ENCODE data around the gene PABPN1. TPM values are rescaled to one million over a fixed set of nuclear protein-coding genes. Genes with fewer than 3 reads are reported as not detected.

Gene PABPN1
- total RNA-seq, 6 experiments from 2014 or later: 128 to 147 (median 137) TPM

GRCh38 chr14:23308721-23309445 is 12.4 kb upstream of the PABPN1 start:
- no peak for DNase-seq
- no peaks in the 10 kb centered on the region; the same call in 1 of the 2 replicates for H3K27me3 Mint-ChIP-seq (ENCODE audit: insufficient read depth)
- no peaks in the 10 kb centered on the region for H3K9me3 Mint-ChIP-seq
- H3K4me3 Mint-ChIP-seq: peak overlapping the region; percentile 93
- H3K27ac Mint-ChIP-seq: peak overlapping the region; percentile 82
- peaks cover 35% of the 10 kb centered on the region for H3K4me1 Mint-ChIP-seq (ENCODE audit: low read depth)
- TF ChIP-seq, protein P1, sequence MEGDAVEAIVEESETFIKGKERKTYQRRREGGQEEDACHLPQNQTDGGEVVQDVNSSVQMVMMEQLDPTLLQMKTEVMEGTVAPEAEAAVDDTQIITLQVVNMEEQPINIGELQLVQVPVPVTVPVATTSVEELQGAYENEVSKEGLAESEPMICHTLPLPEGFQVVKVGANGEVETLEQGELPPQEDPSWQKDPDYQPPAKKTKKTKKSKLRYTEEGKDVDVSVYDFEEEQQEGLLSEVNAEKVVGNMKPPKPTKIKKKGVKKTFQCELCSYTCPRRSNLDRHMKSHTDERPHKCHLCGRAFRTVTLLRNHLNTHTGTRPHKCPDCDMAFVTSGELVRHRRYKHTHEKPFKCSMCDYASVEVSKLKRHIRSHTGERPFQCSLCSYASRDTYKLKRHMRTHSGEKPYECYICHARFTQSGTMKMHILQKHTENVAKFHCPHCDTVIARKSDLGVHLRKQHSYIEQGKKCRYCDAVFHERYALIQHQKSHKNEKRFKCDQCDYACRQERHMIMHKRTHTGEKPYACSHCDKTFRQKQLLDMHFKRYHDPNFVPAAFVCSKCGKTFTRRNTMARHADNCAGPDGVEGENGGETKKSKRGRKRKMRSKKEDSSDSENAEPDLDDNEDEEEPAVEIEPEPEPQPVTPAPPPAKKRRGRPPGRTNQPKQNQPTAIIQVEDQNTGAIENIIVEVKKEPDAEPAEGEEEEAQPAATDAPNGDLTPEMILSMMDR (IDR thresholded peaks at IDR 0.05): no peak
- peaks cover 40% of the 10 kb centered on the region for H3K36me3 Mint-ChIP-seq (ENCODE audit: low read depth)

DNA sequence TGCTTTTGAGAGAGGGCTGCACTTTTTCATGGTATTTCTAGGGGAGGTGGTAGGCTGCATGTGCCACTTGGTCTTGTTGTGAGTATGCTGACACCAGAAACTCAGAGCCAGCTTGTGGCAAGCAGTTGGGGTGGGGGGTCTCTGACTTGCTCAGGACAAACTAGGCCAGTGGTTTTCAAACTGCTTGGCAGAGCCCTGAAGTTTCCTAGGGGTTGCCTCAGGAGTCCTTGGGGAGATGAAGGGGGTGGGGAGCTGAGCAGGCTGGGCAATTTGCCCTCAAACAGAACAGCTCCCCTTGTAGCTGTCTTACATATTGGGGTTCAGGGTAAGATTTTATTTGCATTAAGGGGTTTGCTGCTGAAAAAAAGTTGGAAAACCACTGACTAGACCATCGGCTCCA is 10.7 kb upstream of the PABPN1 start:
- Mint-ChIP-seq H3K4me3 (no peak overlapping the region), H3K4me1 (ENCODE audit: low read depth) (peaks cover 35% of the 10 kb centered on the region), H3K36me3 (ENCODE audit: low read depth) (peaks cover 40% of the 10 kb centered on the region), H3K9me3 (no peaks in the 10 kb centered on the region), H3K27me3 (ENCODE audit: insufficient read depth) (no peaks in the 10 kb centered on the region; the same call in 1 of the 2 replicates), H3K27ac (0 out of 2 replicates have a peak overlapping the region, but pooled peaks have one; percentile 18)
- DNase-seq: no peak
- TF ChIP-seq, protein P1 (IDR thresholded peaks at IDR 0.05): no peak

DNA sequence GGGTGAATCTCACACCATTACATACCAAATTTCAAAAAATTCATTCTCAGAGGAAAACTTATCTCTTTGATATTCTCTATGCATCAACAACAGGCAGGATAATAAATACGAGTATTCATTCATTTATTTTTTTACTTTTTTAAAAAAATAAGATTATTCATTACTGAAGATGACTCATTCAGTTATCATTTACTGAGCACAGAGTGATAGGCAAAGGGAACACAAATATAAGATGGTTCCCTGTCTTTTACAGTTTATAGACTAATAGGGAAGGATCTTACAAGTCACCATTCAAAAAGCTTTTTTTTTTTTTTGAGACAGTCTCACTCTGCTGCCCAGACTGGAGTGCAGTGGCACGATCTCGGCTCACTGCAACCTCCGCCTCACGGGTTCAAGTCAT is 5.0 kb upstream of the PABPN1 start:
- Mint-ChIP-seq H3K4me1 (ENCODE audit: low read depth) (peaks cover 22% of the 10 kb centered on the region), H3K36me3 (ENCODE audit: low read depth) (peaks cover 35% of the 10 kb centered on the region), H3K27me3 (ENCODE audit: insufficient read depth) (no peaks in the 10 kb centered on the region), H3K27ac (no peak overlapping the region), H3K4me3 (no peak overlapping the region), H3K9me3 (no peaks in the 10 kb centered on the region)
- DNase-seq: no peak
- TF ChIP-seq, protein P1 (IDR thresholded peaks at IDR 0.05): no peak

- TF ChIP-seq, protein P1 (IDR thresholded peaks at IDR 0.05): no peak
- no peak for DNase-seq
- H3K4me3 Mint-ChIP-seq: peak overlapping the region; percentile 80
- peak overlapping the region; percentile 94 for H3K27ac Mint-ChIP-seq
- H3K9me3 Mint-ChIP-seq: no peaks in the 10 kb centered on the region
- peaks cover 39% of the 10 kb centered on the region for H3K36me3 Mint-ChIP-seq (ENCODE audit: low read depth)
- H3K4me1 Mint-ChIP-seq (ENCODE audit: low read depth): peaks cover 36% of the 10 kb centered on the region
- H3K27me3 Mint-ChIP-seq (ENCODE audit: insufficient read depth): peaks cover 4% of the 10 kb centered on the region
These were observed 1.3 kb upstream of the PABPN1 start for GRCh38 chr14:23319746-23320583.

- H3K27me3 Mint-ChIP-seq (ENCODE audit: insufficient read depth): peaks cover 4% of the 10 kb centered on the region
These were observed 603 bp downstream of the PABPN1 start for GRCh38 chr14:23321572-23322547.

More at GRCh38 chr14:23321572-23322547, 603 bp downstream of the PABPN1 start:
- TF ChIP-seq, protein P1 (IDR thresholded peaks at IDR 0.05): no peak; the same call in 1 of the 2 replicates
- DNase-seq: peak; percentile 66
- Mint-ChIP-seq H3K9me3 (no peaks in the 10 kb centered on the region), H3K4me1 (ENCODE audit: low read depth) (peaks cover 30% of the 10 kb centered on the region), H3K36me3 (ENCODE audit: low read depth) (peaks cover 44% of the 10 kb centered on the region), H3K27ac (peak overlapping the region; percentile 96), H3K4me3 (peak overlapping the region; percentile 92)
